IPS-15b (cell line): ENCODE results near the gene NR5A2.

Source experiments
- H3K27me3 ChIP-seq: one replicate; pipeline ENCODE4 v1.6.1; 2013; ENCODE audit warnings: low read length; ENCODE audit not compliant: control insufficient read depth, insufficient read depth
- H3K36me3 ChIP-seq: one replicate; pipeline ENCODE4 v1.6.1; 2013; ENCODE audit warnings: low read length; ENCODE audit not compliant: control insufficient read depth, insufficient read depth
- H3K4me1 ChIP-seq: one replicate; pipeline ENCODE4 v1.6.1; 2013; ENCODE audit warnings: mild to moderate bottlenecking, low read length; ENCODE audit not compliant: control insufficient read depth, insufficient read depth
- H3K4me3 ChIP-seq: one replicate; pipeline ENCODE4 v1.5.1; 2013; ENCODE audit warnings: low read depth, low read length
- H3K9ac ChIP-seq: one replicate; pipeline ENCODE4 v1.6.1; 2013; ENCODE audit warnings: low read depth, mild to moderate bottlenecking, low read length
- H3K9me3 ChIP-seq: one replicate; pipeline ENCODE4 v1.6.1; 2013; ENCODE audit warnings: mild to moderate bottlenecking, low read length; ENCODE audit not compliant: control insufficient read depth, insufficient read depth

NR5A2 gene

DNA sequence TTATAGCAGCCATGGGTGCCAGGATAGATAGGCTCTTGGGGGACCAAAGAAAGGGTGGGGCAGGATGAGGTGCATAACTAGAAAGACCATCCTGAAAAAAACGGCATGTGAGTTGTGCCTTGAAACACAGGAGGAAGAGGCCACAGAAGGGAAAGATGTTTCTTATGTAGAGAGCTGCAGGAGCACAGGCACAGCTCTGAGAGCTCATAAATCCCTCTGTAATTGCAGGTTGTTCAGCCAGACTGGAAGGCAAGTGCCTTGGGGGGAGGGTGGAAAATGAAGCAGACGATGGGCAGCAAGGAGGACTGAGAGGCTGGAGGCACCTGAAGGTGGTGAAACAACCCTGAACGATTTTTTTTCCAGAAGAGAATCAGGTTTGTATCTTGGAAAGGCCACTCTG lies 170.7 kb downstream of the NR5A2 start:
- H3K27me3 ChIP-seq, result no peaks in the 10 kb centered on the region
- no peaks in the 10 kb centered on the region for H3K36me3 ChIP-seq
- no peak overlapping the region for H3K9ac ChIP-seq
- H3K4me3 ChIP-seq, result no peak overlapping the region
- H3K9me3 ChIP-seq, result no peaks in the 10 kb centered on the region
- H3K4me1 ChIP-seq, result no peaks in the 10 kb centered on the region

DNA sequence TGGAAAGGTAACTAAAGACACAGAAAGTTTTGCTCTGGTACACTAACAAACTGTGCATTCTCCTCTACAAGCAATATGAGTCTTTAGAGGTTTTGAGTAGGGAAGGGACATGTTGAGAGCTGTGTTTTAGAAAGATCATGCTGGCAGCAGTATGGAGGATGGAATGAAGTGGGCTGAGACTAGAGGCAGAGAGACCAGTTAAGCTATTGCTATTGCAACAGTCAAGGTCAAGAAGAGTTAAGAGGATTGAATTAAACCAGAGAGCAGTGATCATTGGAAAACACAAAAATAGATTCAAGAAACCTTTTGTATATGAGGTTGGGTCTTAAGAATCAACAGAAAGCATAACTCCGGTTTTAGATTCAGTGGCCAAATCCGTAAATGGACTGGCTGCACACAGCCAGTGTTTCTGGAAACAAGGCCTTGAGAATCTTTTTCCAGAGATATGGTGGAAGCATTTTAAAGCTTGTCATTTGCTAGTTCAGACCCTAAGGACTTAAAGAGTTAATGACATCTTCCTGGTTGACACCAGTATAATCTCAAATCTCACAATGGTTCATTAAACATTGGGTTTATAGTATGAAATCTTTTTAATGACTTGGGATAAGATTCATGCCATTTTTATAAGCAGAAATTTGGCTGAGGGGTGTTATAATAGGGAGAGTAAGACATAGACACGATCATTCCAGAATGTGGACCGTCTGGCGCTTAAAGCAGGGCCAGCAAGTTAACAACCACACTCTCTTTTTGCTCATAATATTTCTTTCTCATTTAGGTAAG lies 177.9 kb downstream of the NR5A2 start:
- H3K4me3 ChIP-seq, result no peak overlapping the region
- H3K9me3 ChIP-seq, result no peaks in the 10 kb centered on the region
- H3K9ac ChIP-seq, result no peak overlapping the region
- H3K27me3 ChIP-seq, result no peaks in the 10 kb centered on the region
- H3K4me1 ChIP-seq, result no peaks in the 10 kb centered on the region
- no peaks in the 10 kb centered on the region for H3K36me3 ChIP-seq

DNA sequence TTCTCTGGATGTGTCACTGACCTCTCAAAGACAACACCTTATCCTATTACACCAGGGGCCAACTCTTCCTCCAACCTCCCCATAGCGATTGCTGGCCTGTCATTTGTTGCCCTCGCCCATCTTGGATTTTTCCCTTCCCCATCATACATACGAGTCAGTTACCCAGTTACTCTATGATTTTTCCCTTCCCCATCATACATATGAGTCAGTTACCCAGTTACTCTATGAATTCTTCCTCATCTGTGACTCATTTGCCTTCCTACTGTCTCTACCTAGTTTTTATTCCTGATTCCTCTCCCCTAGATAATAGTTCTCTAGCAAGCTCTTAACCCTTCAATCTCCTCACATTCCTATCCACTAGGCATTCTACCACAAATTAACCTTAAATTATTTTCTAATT lies 178.8 kb downstream of the NR5A2 start:
- Histone ChIP-seq H3K9me3 (no peaks in the 10 kb centered on the region), H3K36me3 (no peaks in the 10 kb centered on the region), H3K4me1 (no peaks in the 10 kb centered on the region), H3K9ac (no peak overlapping the region), H3K27me3 (no peaks in the 10 kb centered on the region), H3K4me3 (no peak overlapping the region)

DNA sequence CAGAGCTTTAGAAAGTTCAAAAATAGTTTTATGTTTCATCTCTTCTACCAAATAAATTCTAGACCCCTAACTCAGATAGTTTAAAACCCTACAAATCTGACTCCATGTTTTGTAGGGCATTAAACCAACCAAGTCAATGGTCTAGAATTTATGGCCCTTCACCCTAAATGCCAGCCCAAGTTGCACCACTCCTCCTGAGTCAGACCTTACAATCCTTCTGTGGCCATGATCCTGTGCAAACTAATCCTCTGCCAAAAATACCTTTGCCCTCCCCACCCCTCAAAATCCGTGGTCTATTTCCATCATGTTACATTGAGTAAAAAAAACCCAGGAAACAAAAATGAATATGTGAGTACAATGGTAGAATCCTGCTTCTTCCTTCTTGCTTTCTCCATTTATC lies 179.3 kb downstream of the NR5A2 start:
- H3K9me3 ChIP-seq, result no peaks in the 10 kb centered on the region
- no peaks in the 10 kb centered on the region for H3K36me3 ChIP-seq
- no peak overlapping the region for H3K4me3 ChIP-seq
- no peak overlapping the region for H3K9ac ChIP-seq
- H3K27me3 ChIP-seq, result no peaks in the 10 kb centered on the region
- no peaks in the 10 kb centered on the region for H3K4me1 ChIP-seq

DNA sequence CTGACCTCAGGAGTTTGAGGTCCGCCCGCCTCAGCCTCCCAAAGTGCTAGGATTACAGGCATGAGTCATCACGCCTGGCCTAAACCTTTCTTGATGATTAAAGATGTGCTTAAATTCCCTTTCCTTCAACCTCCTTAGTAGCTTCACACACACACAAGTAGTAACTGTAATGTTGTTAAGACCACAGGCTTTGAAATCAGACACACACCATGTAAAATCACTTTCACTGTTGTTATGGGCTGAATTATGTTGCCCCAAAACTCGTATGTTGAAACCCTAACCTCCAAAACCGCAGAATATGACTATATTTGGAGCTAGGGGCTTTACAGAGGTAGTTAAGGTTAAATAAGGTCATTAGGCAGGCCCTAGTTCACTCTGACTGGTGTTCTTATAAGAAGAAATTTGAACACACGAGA lies 180.2 kb downstream of the NR5A2 start:
- Histone ChIP-seq H3K9ac (no peak overlapping the region), H3K9me3 (no peaks in the 10 kb centered on the region), H3K36me3 (no peaks in the 10 kb centered on the region), H3K4me1 (no peaks in the 10 kb centered on the region), H3K27me3 (no peaks in the 10 kb centered on the region), H3K4me3 (no peak overlapping the region)

DNA sequence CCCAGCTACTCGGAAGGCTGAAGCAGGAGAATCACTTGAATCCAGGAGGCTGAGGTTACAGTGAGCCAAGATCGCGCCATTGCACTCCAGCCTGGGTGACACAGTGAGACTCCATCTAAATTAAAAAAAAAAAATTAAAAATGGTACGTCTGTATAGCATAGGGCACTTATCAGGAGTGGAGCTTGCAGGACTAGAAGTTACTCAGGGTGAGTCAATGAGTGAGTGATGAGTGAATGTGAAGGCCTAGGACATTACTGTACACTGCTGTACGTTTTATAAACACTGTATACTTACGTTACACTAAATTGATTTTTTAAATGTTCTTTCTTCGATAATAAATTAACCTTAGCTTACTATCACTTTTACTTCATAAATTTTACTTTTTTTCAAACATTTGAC lies 183.6 kb downstream of the NR5A2 start:
- no peak overlapping the region for H3K9ac ChIP-seq
- H3K4me3 ChIP-seq, result no peak overlapping the region
- H3K36me3 ChIP-seq, result no peaks in the 10 kb centered on the region
- H3K27me3 ChIP-seq, result no peaks in the 10 kb centered on the region
- no peaks in the 10 kb centered on the region for H3K9me3 ChIP-seq
- no peaks in the 10 kb centered on the region for H3K4me1 ChIP-seq

DNA sequence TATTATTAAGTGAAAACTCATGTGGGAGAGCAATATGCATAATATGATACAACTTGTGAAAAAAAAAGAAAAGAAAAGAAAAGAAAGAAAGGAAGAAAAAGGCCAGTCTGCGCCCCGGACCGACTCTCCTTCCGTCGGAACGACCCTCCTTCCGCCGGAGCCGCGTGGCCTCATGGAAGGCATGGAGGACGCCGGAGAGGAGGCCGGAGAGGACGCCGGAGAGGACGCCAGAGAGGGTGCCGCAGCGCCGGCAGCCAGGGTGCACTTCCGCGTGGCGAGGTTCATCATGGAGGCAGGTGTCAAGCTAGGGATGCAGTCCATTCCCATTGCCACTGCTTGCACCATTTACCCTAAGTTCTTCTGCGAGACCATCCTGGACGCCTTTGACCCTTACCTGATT lies 185.9 kb downstream of the NR5A2 start:
- H3K9ac ChIP-seq, result no peak overlapping the region
- H3K4me1 ChIP-seq, result no peaks in the 10 kb centered on the region
- no peaks in the 10 kb centered on the region for H3K36me3 ChIP-seq
- no peaks in the 10 kb centered on the region for H3K27me3 ChIP-seq
- H3K4me3 ChIP-seq, result no peak overlapping the region
- no peaks in the 10 kb centered on the region for H3K9me3 ChIP-seq

DNA sequence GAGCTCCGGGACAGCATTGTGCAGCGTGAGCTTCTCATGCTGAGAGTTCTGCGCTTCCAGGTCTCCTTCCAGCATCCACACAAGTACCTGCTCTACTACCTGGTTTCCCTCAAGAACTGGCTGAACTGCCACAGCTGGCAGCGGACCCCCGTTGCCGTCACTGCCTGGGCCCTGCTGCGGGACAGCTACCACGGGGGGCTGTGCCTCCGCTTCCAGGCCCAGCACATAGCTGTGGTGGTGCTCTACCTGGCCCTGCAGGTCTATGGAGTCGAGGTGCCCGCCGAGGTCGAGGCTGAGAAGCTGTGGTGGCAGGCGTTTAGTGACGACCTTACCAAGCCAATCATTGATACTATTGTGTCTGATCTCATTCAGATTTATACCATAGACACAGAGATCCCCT lies 186.4 kb downstream of the NR5A2 start:
- Histone ChIP-seq H3K4me1 (no peaks in the 10 kb centered on the region), H3K9me3 (no peaks in the 10 kb centered on the region), H3K9ac (no peak overlapping the region), H3K27me3 (no peaks in the 10 kb centered on the region), H3K4me3 (no peak overlapping the region), H3K36me3 (no peaks in the 10 kb centered on the region)

DNA sequence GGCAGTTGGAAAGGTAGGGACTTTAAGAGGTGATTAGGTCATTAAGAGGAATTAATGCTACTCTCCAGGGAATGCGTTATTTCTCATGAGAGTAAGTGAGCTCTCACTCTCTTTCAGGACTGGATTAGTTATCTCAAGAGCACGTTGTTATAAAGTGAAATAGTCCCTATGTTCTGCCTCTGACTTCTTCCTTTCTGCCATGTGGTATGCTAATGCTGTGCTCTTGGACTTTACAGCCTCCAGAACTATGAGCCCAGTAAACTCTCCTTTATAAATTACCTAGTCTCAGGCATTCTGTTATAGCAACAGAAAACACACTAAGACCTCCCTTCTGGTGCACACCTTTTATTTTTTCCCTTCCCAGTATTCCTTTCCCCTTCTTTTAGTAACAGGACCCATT lies 187.8 kb downstream of the NR5A2 start:
- Histone ChIP-seq H3K4me3 (no peak overlapping the region), H3K4me1 (no peaks in the 10 kb centered on the region), H3K9ac (no peak overlapping the region), H3K9me3 (no peaks in the 10 kb centered on the region), H3K27me3 (no peaks in the 10 kb centered on the region), H3K36me3 (no peaks in the 10 kb centered on the region)

DNA sequence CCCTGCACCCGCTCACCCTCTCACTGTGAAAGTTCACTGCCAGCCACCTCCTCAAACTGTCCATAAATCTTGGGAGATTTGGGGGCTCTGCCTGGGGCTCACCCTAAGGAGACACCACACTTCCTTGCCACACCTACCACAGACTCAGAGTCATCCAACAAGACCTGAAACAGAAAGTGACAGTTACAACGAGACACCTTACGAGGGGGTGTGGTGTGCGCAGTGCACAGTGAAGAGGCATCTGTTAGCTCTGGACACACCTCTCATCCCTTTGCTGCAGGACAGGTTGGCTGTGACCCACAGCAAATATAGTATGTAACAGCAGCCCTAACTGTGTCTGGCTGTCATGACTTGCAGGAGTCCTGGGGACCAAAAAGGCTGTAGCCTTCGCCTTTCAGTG lies 190.2 kb downstream of the NR5A2 start:
- no peaks in the 10 kb centered on the region for H3K4me1 ChIP-seq
- no peaks in the 10 kb centered on the region for H3K27me3 ChIP-seq
- no peaks in the 10 kb centered on the region for H3K36me3 ChIP-seq
- no peak overlapping the region for H3K4me3 ChIP-seq
- H3K9me3 ChIP-seq, result no peaks in the 10 kb centered on the region
- H3K9ac ChIP-seq, result no peak overlapping the region

DNA sequence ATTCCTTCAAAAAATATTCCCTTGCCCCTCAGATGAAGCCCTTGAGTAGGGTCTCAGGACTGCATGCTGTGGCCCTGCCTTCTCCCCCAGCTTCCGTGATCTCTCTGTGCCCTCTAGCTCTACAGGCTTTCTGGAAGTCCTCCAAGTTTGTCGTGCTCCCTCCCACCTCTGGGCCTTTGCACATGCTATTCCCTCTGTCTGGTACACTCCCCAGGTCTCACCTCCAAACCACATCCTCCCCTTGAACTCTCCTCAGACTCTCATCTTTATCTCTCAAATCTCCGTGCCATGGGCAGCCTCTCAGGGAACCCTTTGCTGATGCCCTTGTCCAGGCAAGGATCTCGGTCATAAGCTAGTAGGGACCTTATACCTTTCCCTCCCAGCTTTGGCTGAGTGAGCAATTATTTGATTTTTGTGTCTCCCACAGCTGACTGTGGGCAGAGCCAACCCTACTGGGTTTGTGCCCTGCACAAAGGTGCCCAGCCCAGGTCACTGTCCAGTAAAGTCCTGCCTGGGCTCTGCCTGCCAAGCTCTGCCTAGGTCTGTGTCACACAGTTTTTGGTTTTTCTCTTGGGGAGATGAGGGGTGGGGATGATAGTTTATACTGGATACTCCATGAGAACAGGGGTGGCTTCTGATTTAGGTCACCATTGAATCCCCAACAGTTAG lies 194.2 kb downstream of the NR5A2 start:
- Histone ChIP-seq H3K27me3 (no peaks in the 10 kb centered on the region), H3K9ac (no peak overlapping the region), H3K36me3 (no peaks in the 10 kb centered on the region), H3K4me1 (peaks cover 6% of the 10 kb centered on the region), H3K9me3 (no peaks in the 10 kb centered on the region), H3K4me3 (no peak overlapping the region)

DNA sequence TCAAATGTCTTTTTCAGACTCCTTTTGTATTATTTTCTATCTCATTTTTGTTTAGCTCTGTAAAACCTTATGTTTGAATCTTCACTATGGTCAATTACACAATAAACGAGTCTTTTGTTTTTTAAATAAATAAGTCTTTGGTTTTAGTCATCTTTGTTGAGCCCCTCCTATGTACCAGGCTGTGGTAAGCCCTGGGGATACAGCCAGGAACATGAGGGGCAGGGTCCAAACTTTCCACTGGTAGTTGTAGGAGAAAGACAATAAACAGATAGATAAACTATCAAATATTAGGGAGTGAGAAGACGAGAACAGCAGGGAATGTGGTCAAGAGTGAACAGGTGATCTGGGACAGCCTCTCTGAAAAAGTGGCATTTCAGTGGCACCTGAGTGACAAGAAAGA lies 195.7 kb downstream of the NR5A2 start:
- Histone ChIP-seq H3K4me3 (no peak overlapping the region), H3K9me3 (no peaks in the 10 kb centered on the region), H3K4me1 (peaks cover 15% of the 10 kb centered on the region), H3K36me3 (no peaks in the 10 kb centered on the region), H3K9ac (no peak overlapping the region), H3K27me3 (no peaks in the 10 kb centered on the region)
